ENCODE results near the gene CCDC28B. TPM values are rescaled to one million over a fixed set of nuclear protein-coding genes. Genes with fewer than 3 reads are reported as not detected.
A peak's percentile ranks its signal among the peaks of the same experiment; 100 is the strongest.

Gene CCDC28B
- total and polyA plus RNA-seq, 10 donors = 3.9 to 22.4 (median 6.9) TPM

- peaks cover 35 to 91% (median 80%) of the 10 kb centered on the region in 6 donors for H3K4me1 ChIP-seq
- 11 to 24% (median 18%) methylated on average over 8 to 9 of the region's 9 CpGs for WGBS, 5 donors
- no peaks in the 10 kb centered on the region for H3K27me3 ChIP-seq (replicated peaks in 1 of 7)
- peak; percentile 94 for DNase-seq
- peak overlapping the region in 4 of 8 donors; percentile 10 to 71 (median 44) for H3K4me3 ChIP-seq
- peak overlapping the region; percentile 71 to 96 (median 90) for H3K27ac ChIP-seq
- no peak for TF ChIP-seq CTCF (IDR thresholded peaks at IDR 0.05 in 8 of 11, conservative IDR thresholded peaks at IDR 0.05 in 3 of 11)
- TF ChIP-seq POLR2A (IDR thresholded peaks at IDR 0.05) = peak in 1 of 3 donors; percentile 26
- peak in 2 of 3 donors; percentile 82 to 88 for TF ChIP-seq POLR2AphosphoS5 (IDR thresholded peaks at IDR 0.05)
- intact Hi-C loops (cut with DNase I; ENCODE audit: low total_unique reads) = no loop called here
- H3K9me3 ChIP-seq = no peaks in the 10 kb centered on the region
- H3K36me3 ChIP-seq = no peaks in the 10 kb centered on the region
Measured at GRCh38 chr1:32249831-32250525, 49.6 kb downstream of the CCDC28B start.

GRCh38 chr1:32250893-32251716, 50.7 kb downstream of the CCDC28B start, which contains the start of gene LCK:
TSS of gene LCK (plus strand) at chr1:32251265. CDS start at chr1:32274330, 23,065 bp downstream.
- TF ChIP-seq CTCF (IDR thresholded peaks at IDR 0.05 in 8 of 11, conservative IDR thresholded peaks at IDR 0.05 in 3 of 11) = no peak
- peak; percentile 77 to 89 (median 86) for TF ChIP-seq POLR2AphosphoS5 (IDR thresholded peaks at IDR 0.05)
- no peak for TF ChIP-seq POLR2A (IDR thresholded peaks at IDR 0.05)
- peak within 1 kb of the TSS; percentile 28 to 71 (median 42) for H3K4me3 ChIP-seq
- intact Hi-C loops (cut with DNase I; ENCODE audit: low total_unique reads) = no loop called here
- H3K27me3 ChIP-seq (replicated peaks in 1 of 7) = no peaks in the 10 kb centered on the region
- 40 to 50% (median 49%) methylated on average over 19 to 25 of the region's 25 CpGs for WGBS, 5 donors
- peak; percentile 93 for DNase-seq
- peaks cover 38 to 100% (median 86%) of the 10 kb centered on the region in 6 donors for H3K4me1 ChIP-seq
- no peaks in the 10 kb centered on the region for H3K9me3 ChIP-seq
- H3K27ac ChIP-seq = peak within 1 kb of the TSS; percentile 71 to 96 (median 90)
- no peaks in the 10 kb centered on the region for H3K36me3 ChIP-seq

Other genes with a start within 250 kb of the CCDC28B start
- gene KHDRBS1, start 186.7 kb upstream of the CCDC28B start, total RNA-seq = 100 to 1,000 TPM in 3 of 7 donors, 10 to 100 TPM in 4; 69.9 to 109 (median 97.9) TPM
- gene KHDRBS1, start 186.7 kb upstream of the CCDC28B start, polyA plus RNA-seq = 10 to 100 TPM; 63.8 to 80.6 (median 74.5) TPM
- 10 to 100 TPM in 5 of 7 donors, 1 to 10 TPM in 2; 6.4 to 18.6 (median 16.0) TPM for gene TMEM39B, start 127.7 kb upstream of the CCDC28B start, total RNA-seq
- gene TMEM39B, start 127.7 kb upstream of the CCDC28B start, polyA plus RNA-seq = 10 to 100 TPM; 10.5 to 12.0 (median 11.9) TPM
- gene KPNA6, start 92.5 kb upstream of the CCDC28B start, total RNA-seq = 10 to 100 TPM; 37.0 to 57.1 (median 50.2) TPM
- gene KPNA6, start 92.5 kb upstream of the CCDC28B start, polyA plus RNA-seq = 1 to 10 TPM; 3.5 to 6.7 (median 4.0) TPM
- 10 to 100 TPM; 39.2 to 49.3 (median 42.9) TPM for gene TXLNA, start 20.9 kb upstream of the CCDC28B start, total RNA-seq
- gene TXLNA, start 20.9 kb upstream of the CCDC28B start, polyA plus RNA-seq = 10 to 100 TPM in 1 of 3 donors, 1 to 10 TPM in 2; 8.7 to 24.8 (median 8.9) TPM
- 1 to 10 TPM; 1.2 to 2.4 (median 1.5) TPM for gene IQCC, start 5.1 kb downstream of the CCDC28B start, total RNA-seq
- gene IQCC, start 5.1 kb downstream of the CCDC28B start, polyA plus RNA-seq = 1 to 10 TPM; 1.6 to 2.4 (median 2.1) TPM
- gene DCDC2B, start 8.5 kb downstream of the CCDC28B start, total RNA-seq = not detected
- under 1 TPM in 1 of 3 donors, not detected in 2; 0.03 TPM for gene DCDC2B, start 8.5 kb downstream of the CCDC28B start, polyA plus RNA-seq
- gene TMEM234, start 21.8 kb downstream of the CCDC28B start, total RNA-seq = 10 to 100 TPM; 18.4 to 30.2 (median 27.2) TPM
- gene TMEM234, start 21.8 kb downstream of the CCDC28B start, polyA plus RNA-seq = 10 to 100 TPM in 2 of 3 donors, 1 to 10 TPM in 1; 7.7 to 14.9 (median 11.1) TPM
- gene EIF3I, start 21.8 kb downstream of the CCDC28B start, total RNA-seq = 100 to 1,000 TPM in 6 of 7 donors, 10 to 100 TPM in 1; 94.5 to 122 (median 104) TPM
- 100 to 1,000 TPM; 144 to 182 (median 155) TPM for gene EIF3I, start 21.8 kb downstream of the CCDC28B start, polyA plus RNA-seq
- 1 to 10 TPM in 5 of 7 donors, under 1 TPM in 1, not detected in 1; 0.54 to 2.3 (median 1.3) TPM for gene FAM167B, start 46.6 kb downstream of the CCDC28B start, total RNA-seq
- 1 to 10 TPM; 2.3 to 2.7 (median 2.7) TPM for gene FAM167B, start 46.6 kb downstream of the CCDC28B start, polyA plus RNA-seq
- 10 to 100 TPM; 43.0 to 84.5 (median 58.7) TPM for gene LCK, start 50.7 kb downstream of the CCDC28B start, total RNA-seq
- gene LCK, start 50.7 kb downstream of the CCDC28B start, polyA plus RNA-seq = 10 to 100 TPM; 37.9 to 47.8 (median 42.8) TPM
- gene HDAC1, start 91.5 kb downstream of the CCDC28B start, total RNA-seq = 100 to 1,000 TPM in 4 of 7 donors, 10 to 100 TPM in 3; 83.0 to 116 (median 103) TPM
- 100 to 1,000 TPM in 1 of 3 donors, 10 to 100 TPM in 2; 91.0 to 108 (median 92.6) TPM for gene HDAC1, start 91.5 kb downstream of the CCDC28B start, polyA plus RNA-seq
- 10 to 100 TPM; 25.7 to 73.8 (median 60.0) TPM for gene MARCKSL1, start 135.6 kb downstream of the CCDC28B start, total RNA-seq
- gene MARCKSL1, start 135.6 kb downstream of the CCDC28B start, polyA plus RNA-seq = 100 to 1,000 TPM in 1 of 3 donors, 10 to 100 TPM in 2; 73.5 to 120 (median 88.8) TPM
- gene FAM229A, start 161.9 kb downstream of the CCDC28B start, total RNA-seq = 10 to 100 TPM; 10.5 to 23.5 (median 13.8) TPM
- 10 to 100 TPM; 10.8 to 27.6 (median 26.5) TPM for gene FAM229A, start 161.9 kb downstream of the CCDC28B start, polyA plus RNA-seq
- gene TSSK3, start 161.9 kb downstream of the CCDC28B start, total RNA-seq = 1 to 10 TPM in 6 of 7 donors, under 1 TPM in 1; 0.60 to 6.6 (median 3.9) TPM
- gene TSSK3, start 161.9 kb downstream of the CCDC28B start, polyA plus RNA-seq = 1 to 10 TPM in 1 of 3 donors, under 1 TPM in 2; 0.15 to 2.9 (median 0.27) TPM
- 10 to 100 TPM; 65.3 to 95.8 (median 77.0) TPM for gene BSDC1, start 193.8 kb downstream of the CCDC28B start, total RNA-seq
- 10 to 100 TPM; 18.4 to 39.5 (median 20.1) TPM for gene BSDC1, start 193.8 kb downstream of the CCDC28B start, polyA plus RNA-seq

All from spleen (tissue), 11 donors.